Endodermal cell (in vitro differentiated cells): ENCODE results near the gene FBXW9. TPM values are rescaled to one million over a fixed set of nuclear protein-coding genes. Genes with fewer than 3 reads are reported as not detected.
A peak's percentile ranks its signal among the peaks of the same experiment; 100 is the strongest.

Experiments used
- DNase-seq: peaks from one replicate; pipeline ENCODE4 v3.0.0-alpha.2; 2017
- H3K27ac ChIP-seq: 2 replicates; pipeline ENCODE4 v1.5.1; 2013; ENCODE audit warnings: mild to moderate bottlenecking, low read depth, low read length, moderate library complexity
- H3K27me3 ChIP-seq: 2 replicates; pipeline ENCODE4 v1.6.1; 2013; ENCODE audit warnings: mild to moderate bottlenecking, low read length, moderate library complexity; ENCODE audit not compliant: insufficient read depth, control insufficient read depth, poor library complexity, severe bottlenecking
- H3K36me3 ChIP-seq: 2 replicates; pipeline ENCODE4 v1.7.0; 2013; ENCODE audit warnings: mild to moderate bottlenecking, low read length, moderate library complexity; ENCODE audit not compliant: control insufficient read depth, insufficient read depth
- H3K4me1 ChIP-seq: one replicate; pipeline ENCODE4 v1.7.0; 2013; ENCODE audit warnings: low read length; ENCODE audit not compliant: control insufficient read depth, insufficient read depth
- H3K4me3 ChIP-seq: 2 replicates; pipeline ENCODE4 v1.5.1; 2013; ENCODE audit warnings: mild to moderate bottlenecking, low read length, moderate library complexity
- H3K9ac ChIP-seq: 2 replicates; pipeline ENCODE4 v1.6.1; 2013; ENCODE audit warnings: mild to moderate bottlenecking, low read length, moderate library complexity; ENCODE audit not compliant: poor library complexity, severe bottlenecking; ENCODE audit errors: extremely low read depth
- H3K9me3 ChIP-seq: 2 replicates; pipeline ENCODE4 v1.6.1; 2013; ENCODE audit warnings: mild to moderate bottlenecking, low read length, moderate library complexity; ENCODE audit not compliant: control insufficient read depth
- H3K27ac Mint-ChIP-seq: 2 replicates; pipeline ENCODE4 v1.8.0; 2020; ENCODE audit warnings: mixed read lengths
- H3K27me3 Mint-ChIP-seq: 2 replicates; pipeline ENCODE4 v1.8.0; 2021; ENCODE audit warnings: mild to moderate bottlenecking, mixed read lengths; ENCODE audit not compliant: insufficient read depth
- H3K36me3 Mint-ChIP-seq: 2 replicates; pipeline ENCODE4 v1.8.0; 2020; ENCODE audit warnings: low read depth, mixed read lengths
- H3K4me1 Mint-ChIP-seq: 2 replicates; pipeline ENCODE4 v1.8.0; 2020; ENCODE audit warnings: mixed read lengths
- H3K4me3 Mint-ChIP-seq: 2 replicates; pipeline ENCODE4 v1.8.0; 2020; ENCODE audit warnings: mild to moderate bottlenecking, moderate library complexity, mixed read lengths
- H3K9me3 Mint-ChIP-seq: 2 replicates; pipeline ENCODE4 v1.8.0; 2020; ENCODE audit warnings: mild to moderate bottlenecking, mixed read lengths
- CTCF ChIP-seq: fragments of 200-600 bp; sonication (generic); conservative IDR thresholded peaks from 2 replicates; pipeline ENCODE4 v1.5.0; 2021; ENCODE audit warnings: antibody characterized with exemption, mild to moderate bottlenecking
- WGBS, 2 experiments: methylation state at CpG; one replicate each; pipeline versions ENCODE4 v1.1.5 to v1.1.7; 2013; ENCODE audit warnings: missing lambda C conversion rate in 2 of 2, mixed read lengths in 1 of 2; ENCODE audit not compliant: insufficient coverage in 1 of 2, insufficient read length in 1 of 2; 5-methylcytosine and 5-hydroxymethylcytosine counted together
- total RNA-seq, 2 donors: library from RNA; stranded (reverse); fragmentation: NEBNext Ultra II Directional in 1 of 2; extraction: Animal tissue kit (Norgen Biotek cat#: 25700) in 1 of 2; gene quantifications; 2 replicates in 1 of 2; 3 replicates in 1 of 2; pipeline ENCODE4 v1.2.1, GENCODE V29; 2021

FBXW9 gene
- total RNA-seq, 2 donors from 2014 or later: 12.6 to 14.7 TPM

GRCh38 chr19:12689581-12690216 lies 6.7 kb downstream of the FBXW9 start:
- no peak for DNase-seq
- H3K4me1 ChIP-seq: no peaks in the 10 kb centered on the region
- Mint-ChIP-seq H3K27me3 (no peaks in the 10 kb centered on the region), H3K4me1 (no peaks in the 10 kb centered on the region), H3K4me3 (no peak overlapping the region), H3K9me3 (no peaks in the 10 kb centered on the region), H3K36me3 (peaks cover 8% of the 10 kb centered on the region), H3K27ac (no peak overlapping the region)
- no peak overlapping the region for H3K27ac ChIP-seq
- no peaks in the 10 kb centered on the region for H3K27me3 ChIP-seq
- no peaks in the 10 kb centered on the region for H3K9me3 ChIP-seq
- no peak overlapping the region for H3K4me3 ChIP-seq
- WGBS, 2 experiments: 92 to 94% methylated on average over 16 to 26 of the region's 26 CpGs
- no peak for TF ChIP-seq CTCF
- H3K36me3 ChIP-seq: peaks cover 6% of the 10 kb centered on the region
- H3K9ac ChIP-seq: no peak overlapping the region

GRCh38 chr19:12689012-12689411 lies 7.4 kb downstream of the FBXW9 start:
- Histone ChIP-seq H3K27ac (no peak overlapping the region), H3K4me1 (no peaks in the 10 kb centered on the region), H3K9me3 (no peaks in the 10 kb centered on the region), H3K27me3 (no peaks in the 10 kb centered on the region), H3K4me3 (no peak overlapping the region), H3K9ac (no peak overlapping the region), H3K36me3 (peaks cover 6% of the 10 kb centered on the region)
- H3K27ac Mint-ChIP-seq: no peak overlapping the region
- no peak for DNase-seq
- no peak for TF ChIP-seq CTCF
- H3K27me3 Mint-ChIP-seq: no peaks in the 10 kb centered on the region
- H3K9me3 Mint-ChIP-seq: no peaks in the 10 kb centered on the region
- WGBS, 2 experiments: 95 to 97% methylated on average over 9 to 12 of the region's 12 CpGs
- H3K4me3 Mint-ChIP-seq: no peak overlapping the region
- H3K36me3 Mint-ChIP-seq: peaks cover 5% of the 10 kb centered on the region
- no peaks in the 10 kb centered on the region for H3K4me1 Mint-ChIP-seq

GRCh38 chr19:12687496-12688196 lies 8.8 kb downstream of the FBXW9 start, which contains the start of gene GNG14:
Gene GNG14 (plus strand): TSS chr19:12687998. CDS start chr19:12688049, 51 bp downstream.
- H3K9me3 ChIP-seq: no peaks in the 10 kb centered on the region
- H3K27ac Mint-ChIP-seq: no peak within 1 kb of the TSS
- no peak within 1 kb of the TSS for H3K4me3 Mint-ChIP-seq
- H3K4me1 ChIP-seq: no peaks in the 10 kb centered on the region
- peaks cover under 1% of the 10 kb centered on the region for H3K36me3 ChIP-seq
- H3K9me3 Mint-ChIP-seq: no peaks in the 10 kb centered on the region
- no peaks in the 10 kb centered on the region for H3K4me1 Mint-ChIP-seq
- peaks cover 5% of the 10 kb centered on the region for H3K36me3 Mint-ChIP-seq
- no peak within 1 kb of the TSS for H3K4me3 ChIP-seq
- no peak within 1 kb of the TSS for H3K27ac ChIP-seq
- H3K9ac ChIP-seq: no peak within 1 kb of the TSS
- H3K27me3 ChIP-seq: no peaks in the 10 kb centered on the region
- peak; percentile 11 for TF ChIP-seq CTCF
- no peak for DNase-seq
- 91 to 96% methylated on average over 7 to 9 of the region's 9 CpGs for WGBS, 2 experiments
- no peaks in the 10 kb centered on the region for H3K27me3 Mint-ChIP-seq
